ENCODE data around the gene OR8B3.

Gene OR8B3

DNA sequence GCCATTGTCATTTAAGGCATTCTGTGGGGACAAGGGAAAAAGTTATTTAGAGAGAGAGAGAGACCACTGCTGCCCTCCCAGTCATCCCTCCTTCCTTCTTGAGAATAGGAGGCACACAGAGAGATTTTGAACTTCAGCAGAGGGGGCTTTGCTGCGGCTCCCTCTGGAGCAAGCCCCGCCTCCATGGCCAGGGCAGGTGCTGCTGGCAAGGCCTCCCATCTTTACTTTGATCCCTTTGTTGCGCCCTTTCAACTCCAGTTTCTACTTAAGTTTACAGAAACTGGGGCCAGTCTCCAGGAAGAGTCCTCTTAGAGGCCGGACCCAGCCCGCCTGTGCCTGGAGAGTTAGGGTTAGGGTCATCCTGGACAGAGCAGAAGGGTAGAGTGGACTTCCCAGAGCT, 42.3 kb upstream of the OR8B3 start:
- in situ Hi-C loops (cut with MboI; ENCODE audit: low sequenced_read_pairs, unreplicated experiment) = no loop called here
- no peak for DNase-seq (ENCODE audit: low spot score)
- TF ChIP-seq, protein P1, sequence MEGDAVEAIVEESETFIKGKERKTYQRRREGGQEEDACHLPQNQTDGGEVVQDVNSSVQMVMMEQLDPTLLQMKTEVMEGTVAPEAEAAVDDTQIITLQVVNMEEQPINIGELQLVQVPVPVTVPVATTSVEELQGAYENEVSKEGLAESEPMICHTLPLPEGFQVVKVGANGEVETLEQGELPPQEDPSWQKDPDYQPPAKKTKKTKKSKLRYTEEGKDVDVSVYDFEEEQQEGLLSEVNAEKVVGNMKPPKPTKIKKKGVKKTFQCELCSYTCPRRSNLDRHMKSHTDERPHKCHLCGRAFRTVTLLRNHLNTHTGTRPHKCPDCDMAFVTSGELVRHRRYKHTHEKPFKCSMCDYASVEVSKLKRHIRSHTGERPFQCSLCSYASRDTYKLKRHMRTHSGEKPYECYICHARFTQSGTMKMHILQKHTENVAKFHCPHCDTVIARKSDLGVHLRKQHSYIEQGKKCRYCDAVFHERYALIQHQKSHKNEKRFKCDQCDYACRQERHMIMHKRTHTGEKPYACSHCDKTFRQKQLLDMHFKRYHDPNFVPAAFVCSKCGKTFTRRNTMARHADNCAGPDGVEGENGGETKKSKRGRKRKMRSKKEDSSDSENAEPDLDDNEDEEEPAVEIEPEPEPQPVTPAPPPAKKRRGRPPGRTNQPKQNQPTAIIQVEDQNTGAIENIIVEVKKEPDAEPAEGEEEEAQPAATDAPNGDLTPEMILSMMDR (IDR thresholded peaks at IDR 0.05; ENCODE audit: borderline replicate concordance, control extremely low read depth, extremely low read depth, insufficient read depth, missing control alignments) = no peak

GRCh38 chr11:124440608-124441007, 41.8 kb upstream of the OR8B3 start:
- TF ChIP-seq, protein P1 (IDR thresholded peaks at IDR 0.05; ENCODE audit: borderline replicate concordance, control extremely low read depth, extremely low read depth, insufficient read depth, missing control alignments) = no peak
- DNase-seq (ENCODE audit: low spot score) = no peak
- in situ Hi-C loops (cut with MboI; ENCODE audit: low sequenced_read_pairs, unreplicated experiment) = no loop called here

DNA sequence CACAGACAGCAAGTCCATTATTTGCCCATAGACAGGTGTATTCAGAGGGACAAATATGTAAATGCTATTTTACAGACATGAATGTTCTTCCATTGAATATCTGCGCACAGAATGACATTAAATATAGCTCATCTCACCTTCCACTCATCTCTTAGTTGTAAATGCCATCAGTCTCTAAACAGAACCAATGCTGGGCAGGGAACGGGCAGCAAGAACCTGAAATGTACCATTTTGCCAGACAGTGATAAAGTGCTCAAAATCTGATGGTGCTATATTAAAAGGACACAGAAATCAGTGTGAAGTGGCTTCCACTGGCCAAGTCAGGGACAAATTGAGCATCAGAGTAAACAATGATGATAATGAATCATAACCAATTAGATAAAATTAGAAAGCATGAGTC, 35.9 kb upstream of the OR8B3 start:
- in situ Hi-C loops (cut with MboI; ENCODE audit: low sequenced_read_pairs, unreplicated experiment) = no loop called here
- TF ChIP-seq, protein P1 (IDR thresholded peaks at IDR 0.05; ENCODE audit: borderline replicate concordance, control extremely low read depth, extremely low read depth, insufficient read depth, missing control alignments) = no peak
- no peak for DNase-seq (ENCODE audit: low spot score)

- TF ChIP-seq, protein P1 (IDR thresholded peaks at IDR 0.05; ENCODE audit: borderline replicate concordance, control extremely low read depth, extremely low read depth, insufficient read depth, missing control alignments) = no peak
- DNase-seq (ENCODE audit: low spot score) = no peak
- in situ Hi-C loops (cut with MboI; ENCODE audit: low sequenced_read_pairs, unreplicated experiment) = no loop called here
Measured at GRCh38 chr11:124429599-124429998, 30.8 kb upstream of the OR8B3 start.

GRCh38 chr11:124424384-124424921, 25.6 kb upstream of the OR8B3 start, which contains the start of gene OR8B4:
Gene OR8B4, minus strand, starts transcription at chr11:124424871. Its CDS starts 0 bp downstream, at chr11:124424871.
- no peak for DNase-seq (ENCODE audit: low spot score)
- in situ Hi-C loops (cut with MboI; ENCODE audit: low sequenced_read_pairs, unreplicated experiment) = loop anchor here (25.0 kb wide), 1 partner anchor 163 kb away; no protein-coding TSS in a partner anchor

DNA sequence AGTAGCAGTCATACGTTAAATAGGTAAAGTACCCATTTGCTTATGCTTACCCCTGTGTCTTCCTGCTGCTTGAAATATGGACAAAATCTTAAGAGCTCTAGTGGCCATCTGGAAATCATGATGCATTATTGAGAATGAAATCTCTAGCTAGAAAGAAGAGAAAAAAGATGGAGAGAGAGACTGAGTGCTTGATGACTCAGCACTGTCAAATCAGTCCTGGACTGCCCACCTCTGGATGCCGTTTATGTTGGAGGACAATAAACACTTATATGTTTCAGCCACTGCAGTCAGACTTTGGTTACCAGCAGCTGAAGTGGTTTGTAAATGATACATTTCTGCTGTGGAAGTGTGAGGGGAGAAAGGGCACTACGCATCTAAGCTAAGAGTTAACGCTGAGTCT, 22.2 kb upstream of the OR8B3 start:
- in situ Hi-C loops (cut with MboI; ENCODE audit: low sequenced_read_pairs, unreplicated experiment) = loop anchor here (25.0 kb wide), 1 partner anchor 166 kb away; no protein-coding TSS in a partner anchor
- DNase-seq (ENCODE audit: low spot score) = no peak
- TF ChIP-seq, protein P1 (IDR thresholded peaks at IDR 0.05; ENCODE audit: borderline replicate concordance, control extremely low read depth, extremely low read depth, insufficient read depth, missing control alignments) = no peak

More at GRCh38 chr11:124424384-124424921, 25.6 kb upstream of the OR8B3 start, which contains the start of gene OR8B4:
- TF ChIP-seq, protein P1 (IDR thresholded peaks at IDR 0.05; ENCODE audit: borderline replicate concordance, control extremely low read depth, extremely low read depth, insufficient read depth, missing control alignments) = no peak

All from GM13976 (cell line).